Testis (tissue), 2 donors: ENCODE results near the gene JMJD8.

ENCODE experiments used
- POLR2A ChIP-seq: fragments of 450-650 bp; IDR thresholded peaks from one replicate; pipeline ENCODE4 v1.6.1; 2017; ENCODE audit warnings: antibody characterized with exemption, mild to moderate bottlenecking, moderate library complexity
- TF ChIP-seq, protein P1 (sequence below), 3 experiments: fragments of 450-650 bp in 2 of 3; fragments of 200-600 bp in 1 of 3; sonication (generic) in 1 of 3; IDR thresholded peaks; one replicate each; pipeline ENCODE4 v1.5.1; 2016 to 2019; ENCODE audit warnings: antibody characterized with exemption in 3 of 3, mild to moderate bottlenecking in 2 of 3, moderate library complexity in 1 of 3

DNA sequence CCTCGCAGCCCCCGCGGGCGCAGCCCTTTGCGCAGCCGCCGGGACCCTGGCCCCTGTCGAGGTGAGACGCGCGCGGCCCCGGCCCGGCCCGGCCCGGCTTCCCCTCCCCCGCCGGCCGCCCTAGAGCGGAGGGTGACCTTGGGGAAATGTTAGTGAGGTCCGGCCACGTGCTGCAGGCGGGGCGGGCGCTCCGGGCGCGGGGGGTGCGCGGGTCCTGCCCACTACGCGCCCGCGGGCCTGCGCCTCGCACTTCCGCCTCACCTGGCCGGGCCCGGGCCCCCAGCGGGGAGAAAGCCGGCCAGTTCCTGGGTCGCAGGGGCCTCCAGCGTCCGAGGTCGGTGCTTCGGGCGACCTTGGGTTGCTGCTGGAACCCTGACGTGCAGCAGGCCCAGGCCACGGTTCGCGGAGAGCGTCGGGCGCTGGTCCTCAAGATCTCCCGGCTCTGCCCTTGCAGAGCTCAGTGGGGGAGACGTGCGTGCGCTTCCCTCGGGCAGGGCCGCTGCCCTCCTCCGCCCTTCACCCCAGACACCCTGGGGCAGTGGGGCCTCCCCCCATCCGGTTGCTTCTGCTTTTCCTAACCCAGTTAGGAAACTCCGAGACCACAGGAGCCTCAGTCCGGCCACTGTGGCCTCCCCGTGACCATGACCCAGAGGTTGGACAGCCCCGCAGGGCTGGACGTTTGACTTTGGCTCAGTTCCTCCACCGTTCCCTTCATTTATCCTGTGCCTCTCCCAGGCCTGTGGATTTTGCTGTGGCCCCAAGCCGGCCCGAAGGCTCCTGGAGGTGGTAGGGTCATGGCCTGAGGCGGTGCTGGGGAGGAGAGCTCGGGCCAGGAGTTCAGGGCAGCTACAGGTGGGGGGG is 41.7 kb downstream of the JMJD8 start:
- TF ChIP-seq, protein P1, sequence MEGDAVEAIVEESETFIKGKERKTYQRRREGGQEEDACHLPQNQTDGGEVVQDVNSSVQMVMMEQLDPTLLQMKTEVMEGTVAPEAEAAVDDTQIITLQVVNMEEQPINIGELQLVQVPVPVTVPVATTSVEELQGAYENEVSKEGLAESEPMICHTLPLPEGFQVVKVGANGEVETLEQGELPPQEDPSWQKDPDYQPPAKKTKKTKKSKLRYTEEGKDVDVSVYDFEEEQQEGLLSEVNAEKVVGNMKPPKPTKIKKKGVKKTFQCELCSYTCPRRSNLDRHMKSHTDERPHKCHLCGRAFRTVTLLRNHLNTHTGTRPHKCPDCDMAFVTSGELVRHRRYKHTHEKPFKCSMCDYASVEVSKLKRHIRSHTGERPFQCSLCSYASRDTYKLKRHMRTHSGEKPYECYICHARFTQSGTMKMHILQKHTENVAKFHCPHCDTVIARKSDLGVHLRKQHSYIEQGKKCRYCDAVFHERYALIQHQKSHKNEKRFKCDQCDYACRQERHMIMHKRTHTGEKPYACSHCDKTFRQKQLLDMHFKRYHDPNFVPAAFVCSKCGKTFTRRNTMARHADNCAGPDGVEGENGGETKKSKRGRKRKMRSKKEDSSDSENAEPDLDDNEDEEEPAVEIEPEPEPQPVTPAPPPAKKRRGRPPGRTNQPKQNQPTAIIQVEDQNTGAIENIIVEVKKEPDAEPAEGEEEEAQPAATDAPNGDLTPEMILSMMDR (IDR thresholded peaks at IDR 0.05) = no peak
- no peak for TF ChIP-seq POLR2A
